ENCODE data around the gene HSD17B14.

- TF ChIP-seq CTCF (IDR thresholded peaks at IDR 0.05; ENCODE audit: insufficient read depth, low read length) (no peak), GABPA (IDR thresholded peaks at IDR 0.05; ENCODE audit: low read depth) (no peak)
These were observed 4.8 kb upstream of the HSD17B14 start for GRCh38 chr19:48841047-48841446.

Measured in HL-60 (cell line).